Measurements from ENCODE around the gene TMEM9B.
A peak's percentile ranks its signal among the peaks of the same experiment; 100 is the strongest.

Gene TMEM9B

DNA sequence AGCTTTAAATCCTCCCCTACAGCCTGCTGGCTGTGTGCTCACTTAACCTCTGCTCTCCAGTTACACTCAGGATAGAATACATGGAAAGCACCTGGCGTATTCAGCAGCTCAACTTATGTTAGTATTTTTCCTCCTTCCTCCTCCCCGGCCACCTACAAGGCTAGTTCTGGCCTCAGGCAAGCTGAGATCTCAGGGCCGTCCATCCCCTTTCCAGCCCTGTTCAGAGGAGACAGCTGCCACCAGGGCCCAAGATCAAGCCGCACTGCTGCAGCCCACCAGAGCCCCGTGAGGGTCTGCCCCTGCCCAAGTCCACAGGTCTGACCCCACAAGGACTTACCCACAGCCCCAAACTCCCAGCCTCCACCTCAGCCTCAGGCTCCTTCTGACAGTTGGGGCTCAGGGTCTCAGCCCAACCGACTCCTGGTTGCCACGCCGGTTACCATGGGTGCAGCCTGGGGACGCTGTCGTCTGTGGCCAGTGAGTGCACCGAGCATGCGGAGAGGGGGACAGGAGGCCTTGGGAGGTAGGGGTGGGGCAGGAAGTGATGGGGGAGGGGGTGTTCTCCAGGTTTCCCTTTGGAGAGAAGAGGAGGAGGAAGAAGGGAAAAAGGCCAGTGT is 31.6 kb downstream of the TMEM9B start, which contains the start of gene C11orf16:
Gene C11orf16, minus strand, starts transcription at position 384 of the 617 bp plus-strand sequence. CDS start 639 bp downstream, outside the sequence.
- CTCF ChIA-PET, result interaction anchor here (1.0 kb wide), 1 partner anchor 16 kb away, joined by 3 read pairs; no protein-coding TSS in a partner anchor
- POLR2A ChIA-PET, result no interaction called here
- Histone ChIP-seq H3K27ac (ENCODE audit: insufficient read depth in 1 of 2, low read depth in 1 of 2, low read length in 2 of 2, poor library complexity in 1 of 2, severe bottlenecking in 2 of 2) (no peak within 1 kb of the TSS), H3K27me3 (replicated peaks in 2 of 5; ENCODE audit: control insufficient read depth in 4 of 5, insufficient read depth in 5 of 5, low read length in 4 of 5) (no peaks in the 10 kb centered on the region), H3K9me3 (ENCODE audit: control extremely low read depth in 1 of 5, control insufficient read depth in 4 of 5, insufficient read depth in 2 of 5, low read depth in 1 of 5, low read length in 4 of 5) (no peaks in the 10 kb centered on the region), H3K36me3 (ENCODE audit: control insufficient read depth in 4 of 4, insufficient read depth in 4 of 4, low read length in 3 of 4) (no peaks in the 10 kb centered on the region), H3K4me3 (ENCODE audit: control insufficient read depth in 1 of 7, extremely low read depth in 1 of 7, insufficient read depth in 4 of 7, low read depth in 2 of 7, low read length in 6 of 7) (no peak within 1 kb of the TSS), H3K4me1 (ENCODE audit: control extremely low read depth in 1 of 4, control insufficient read depth in 4 of 4, insufficient read depth in 4 of 4, low read length in 3 of 4) (peaks cover 0 to 5% (median 0%) of the 10 kb centered on the region in 4 experiments)
- 93% methylated on average over 6 of the region's 12 CpGs for WGBS (ENCODE audit: insufficient coverage)
- no peak for DNase-seq

DNA sequence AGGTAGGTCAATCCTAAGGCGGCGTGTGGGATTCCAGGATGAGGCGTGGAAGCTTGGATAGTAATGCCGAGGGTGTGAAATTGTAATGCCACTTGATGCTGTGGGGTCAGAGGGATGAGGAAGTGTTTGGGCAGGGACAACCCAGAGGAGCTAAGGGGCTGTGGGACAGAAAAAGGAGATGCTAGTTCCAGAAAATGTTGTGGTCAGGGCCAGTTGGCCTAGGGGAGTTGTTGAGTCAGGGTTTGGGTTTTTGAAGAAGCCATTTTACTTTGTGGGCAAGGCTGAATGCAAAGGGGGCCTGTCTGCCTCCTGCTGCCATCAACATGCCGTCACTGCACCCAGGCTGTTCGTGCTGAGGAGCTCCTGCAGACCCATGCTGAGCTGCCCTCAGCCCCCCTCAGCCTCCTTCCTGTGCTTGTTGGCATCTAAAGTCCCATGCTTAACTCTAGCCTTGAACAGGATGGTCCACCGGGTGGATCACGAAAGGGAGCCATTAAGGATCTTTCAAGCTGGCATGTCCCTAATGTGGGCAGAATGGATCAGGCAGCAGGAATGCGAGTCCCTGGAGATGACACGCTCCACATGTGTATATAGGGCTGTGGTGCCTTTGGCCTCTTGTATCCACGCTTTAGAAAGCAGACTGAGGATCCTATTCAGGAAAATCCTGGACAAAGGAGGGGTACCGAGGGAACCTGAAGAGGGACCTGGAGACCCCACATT is 33.6 kb downstream of the TMEM9B start:
- no peak overlapping the region for H3K27ac ChIP-seq (ENCODE audit: insufficient read depth in 1 of 2, low read depth in 1 of 2, low read length in 2 of 2, poor library complexity in 1 of 2, severe bottlenecking in 2 of 2)
- POLR2A ChIA-PET, result interaction anchor here (0.6 kb wide), 1 partner anchor 249 kb away, joined by 7 read pairs; no protein-coding TSS in a partner anchor

GRCh38 chr11:8928981-8929615 is 35.1 kb downstream of the TMEM9B start:
- ChIA-PET POLR2A (interaction anchor here (0.6 kb wide), 1 partner anchor 64 kb away, joined by 3 read pairs; no protein-coding TSS in a partner anchor), CTCF (interaction anchor here (2.9 kb wide), 1 partner anchor 14 kb away, joined by 10 read pairs; no protein-coding TSS in a partner anchor)
- WGBS (ENCODE audit: insufficient coverage), result 98% methylated on average over 9 of the region's 9 CpGs
- H3K9me3 ChIP-seq (ENCODE audit: control extremely low read depth in 1 of 5, control insufficient read depth in 4 of 5, insufficient read depth in 2 of 5, low read depth in 1 of 5, low read length in 4 of 5), result no peaks in the 10 kb centered on the region
- H3K4me3 ChIP-seq (ENCODE audit: control insufficient read depth in 1 of 7, extremely low read depth in 1 of 7, insufficient read depth in 4 of 7, low read depth in 2 of 7, low read length in 6 of 7), result no peak overlapping the region
- no peak for DNase-seq
- peaks cover 0 to 6% (median 2%) of the 10 kb centered on the region in 4 experiments for H3K36me3 ChIP-seq (ENCODE audit: control insufficient read depth in 4 of 4, insufficient read depth in 4 of 4, low read length in 3 of 4)
- no peak overlapping the region for H3K27ac ChIP-seq (ENCODE audit: insufficient read depth in 1 of 2, low read depth in 1 of 2, low read length in 2 of 2, poor library complexity in 1 of 2, severe bottlenecking in 2 of 2)
- no peaks in the 10 kb centered on the region for H3K27me3 ChIP-seq (replicated peaks in 2 of 5; ENCODE audit: control insufficient read depth in 4 of 5, insufficient read depth in 5 of 5, low read length in 4 of 5)
- peaks cover 0 to 5% (median 0%) of the 10 kb centered on the region in 4 experiments for H3K4me1 ChIP-seq (ENCODE audit: control extremely low read depth in 1 of 4, control insufficient read depth in 4 of 4, insufficient read depth in 4 of 4, low read length in 3 of 4)

More for the DNA sequence above, 33.6 kb downstream of the TMEM9B start:
- Histone ChIP-seq H3K27me3 (replicated peaks in 2 of 5; ENCODE audit: control insufficient read depth in 4 of 5, insufficient read depth in 5 of 5, low read length in 4 of 5) (no peaks in the 10 kb centered on the region), H3K9me3 (ENCODE audit: control extremely low read depth in 1 of 5, control insufficient read depth in 4 of 5, insufficient read depth in 2 of 5, low read depth in 1 of 5, low read length in 4 of 5) (no peaks in the 10 kb centered on the region), H3K36me3 (ENCODE audit: control insufficient read depth in 4 of 4, insufficient read depth in 4 of 4, low read length in 3 of 4) (no peaks in the 10 kb centered on the region), H3K4me3 (ENCODE audit: control insufficient read depth in 1 of 7, extremely low read depth in 1 of 7, insufficient read depth in 4 of 7, low read depth in 2 of 7, low read length in 6 of 7) (no peak overlapping the region), H3K4me1 (ENCODE audit: control extremely low read depth in 1 of 4, control insufficient read depth in 4 of 4, insufficient read depth in 4 of 4, low read length in 3 of 4) (peaks cover 0 to 5% (median 0%) of the 10 kb centered on the region in 4 experiments)
- peak in 2 of 3 donors; percentile 15 to 19 for DNase-seq
- 97% methylated on average over 12 of the region's 12 CpGs for WGBS (ENCODE audit: insufficient coverage)
- CTCF ChIA-PET, result interaction anchor here (2.9 kb wide), 1 partner anchor 16 kb away, joined by 10 read pairs; no protein-coding TSS in a partner anchor

- Histone ChIP-seq H3K36me3 (ENCODE audit: control insufficient read depth in 4 of 4, insufficient read depth in 4 of 4, low read length in 3 of 4) (peaks cover 0 to 6% (median 5%) of the 10 kb centered on the region in 4 experiments), H3K4me3 (ENCODE audit: control insufficient read depth in 1 of 7, extremely low read depth in 1 of 7, insufficient read depth in 4 of 7, low read depth in 2 of 7, low read length in 6 of 7) (no peak overlapping the region), H3K9me3 (ENCODE audit: control extremely low read depth in 1 of 5, control insufficient read depth in 4 of 5, insufficient read depth in 2 of 5, low read depth in 1 of 5, low read length in 4 of 5) (no peaks in the 10 kb centered on the region), H3K27ac (ENCODE audit: insufficient read depth in 1 of 2, low read depth in 1 of 2, low read length in 2 of 2, poor library complexity in 1 of 2, severe bottlenecking in 2 of 2) (no peak overlapping the region), H3K27me3 (replicated peaks in 2 of 5; ENCODE audit: control insufficient read depth in 4 of 5, insufficient read depth in 5 of 5, low read length in 4 of 5) (no peaks in the 10 kb centered on the region), H3K4me1 (ENCODE audit: control extremely low read depth in 1 of 4, control insufficient read depth in 4 of 4, insufficient read depth in 4 of 4, low read length in 3 of 4) (peaks cover 0 to 5% (median 0%) of the 10 kb centered on the region in 4 experiments)
- ChIA-PET CTCF (no interaction called here), POLR2A (no interaction called here)
- 100% methylated on average over 4 of the region's 4 CpGs for WGBS (ENCODE audit: insufficient coverage)
- DNase-seq, result no peak
Observed at GRCh38 chr11:8928205-8928604, 36.0 kb downstream of the TMEM9B start.

DNA sequence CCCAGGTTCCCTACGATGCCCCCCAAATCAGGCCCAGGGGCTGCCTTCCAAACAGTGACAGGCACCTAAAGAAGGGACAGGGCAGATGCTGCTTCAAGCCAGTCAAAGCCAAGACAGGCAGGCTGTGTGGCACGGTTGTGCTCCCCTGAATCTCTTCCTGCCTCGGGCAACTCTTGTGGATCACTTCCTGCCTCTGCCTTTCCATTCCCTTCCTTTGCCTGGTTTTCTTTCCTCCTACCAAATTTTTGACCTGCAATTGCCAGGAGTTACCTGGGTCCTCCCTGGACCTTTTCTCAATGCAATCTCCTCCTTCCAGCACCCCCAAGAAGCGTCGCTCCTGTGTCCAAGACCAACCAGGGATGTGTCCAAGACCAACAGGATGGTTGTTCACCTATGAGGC is 37.0 kb downstream of the TMEM9B start:
- DNase-seq, result no peak
- Histone ChIP-seq H3K36me3 (ENCODE audit: control insufficient read depth in 4 of 4, insufficient read depth in 4 of 4, low read length in 3 of 4) (peaks cover 0 to 15% (median 8%) of the 10 kb centered on the region in 4 experiments), H3K4me3 (ENCODE audit: control insufficient read depth in 1 of 7, extremely low read depth in 1 of 7, insufficient read depth in 4 of 7, low read depth in 2 of 7, low read length in 6 of 7) (no peak overlapping the region), H3K27me3 (replicated peaks in 2 of 5; ENCODE audit: control insufficient read depth in 4 of 5, insufficient read depth in 5 of 5, low read length in 4 of 5) (no peaks in the 10 kb centered on the region), H3K4me1 (ENCODE audit: control extremely low read depth in 1 of 4, control insufficient read depth in 4 of 4, insufficient read depth in 4 of 4, low read length in 3 of 4) (peaks cover 0 to 5% (median 0%) of the 10 kb centered on the region in 4 experiments), H3K27ac (ENCODE audit: insufficient read depth in 1 of 2, low read depth in 1 of 2, low read length in 2 of 2, poor library complexity in 1 of 2, severe bottlenecking in 2 of 2) (no peak overlapping the region), H3K9me3 (ENCODE audit: control extremely low read depth in 1 of 5, control insufficient read depth in 4 of 5, insufficient read depth in 2 of 5, low read depth in 1 of 5, low read length in 4 of 5) (no peaks in the 10 kb centered on the region)
- POLR2A ChIA-PET, result no interaction called here
- 93% methylated on average over 3 of the region's 5 CpGs for WGBS (ENCODE audit: insufficient coverage)
- CTCF ChIA-PET, result no interaction called here

DNA sequence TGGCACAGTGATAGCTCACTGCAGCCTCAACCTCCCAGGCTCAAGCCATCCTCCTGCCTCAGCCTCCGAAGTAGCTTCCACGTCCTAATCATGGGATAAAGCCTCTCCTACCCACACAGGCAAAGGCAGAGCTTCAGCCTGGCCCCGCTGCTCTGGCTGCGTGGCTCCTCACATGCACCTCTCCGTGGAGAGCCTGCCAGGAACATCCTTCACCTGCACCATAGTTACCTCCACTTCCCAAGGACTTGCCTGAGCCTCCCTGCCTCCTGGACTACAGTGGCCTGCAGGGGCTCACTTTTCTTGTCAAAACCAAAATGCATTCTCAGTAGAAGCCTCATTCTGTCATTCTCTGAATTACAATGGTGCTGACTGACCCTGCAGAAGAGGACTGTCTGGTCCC is 38.0 kb downstream of the TMEM9B start:
- CTCF ChIA-PET, result interaction anchor here (1.0 kb wide), 2 partner anchors 12 to 33 kb away, joined by 3 to 5 read pairs; no protein-coding TSS in a partner anchor

More for the DNA sequence above, 38.0 kb downstream of the TMEM9B start:
- peaks cover 0 to 5% (median 0%) of the 10 kb centered on the region in 4 experiments for H3K4me1 ChIP-seq (ENCODE audit: control extremely low read depth in 1 of 4, control insufficient read depth in 4 of 4, insufficient read depth in 4 of 4, low read length in 3 of 4)
- WGBS (ENCODE audit: insufficient coverage), result 100% methylated on average over 5 of the region's 5 CpGs
- DNase-seq, result no peak
- H3K36me3 ChIP-seq (ENCODE audit: control insufficient read depth in 4 of 4, insufficient read depth in 4 of 4, low read length in 3 of 4), result peaks cover 0 to 25% (median 17%) of the 10 kb centered on the region in 4 experiments
- H3K9me3 ChIP-seq (ENCODE audit: control extremely low read depth in 1 of 5, control insufficient read depth in 4 of 5, insufficient read depth in 2 of 5, low read depth in 1 of 5, low read length in 4 of 5), result no peaks in the 10 kb centered on the region
- H3K27me3 ChIP-seq (replicated peaks in 2 of 5; ENCODE audit: control insufficient read depth in 4 of 5, insufficient read depth in 5 of 5, low read length in 4 of 5), result no peaks in the 10 kb centered on the region
- no peak overlapping the region for H3K4me3 ChIP-seq (ENCODE audit: control insufficient read depth in 1 of 7, extremely low read depth in 1 of 7, insufficient read depth in 4 of 7, low read depth in 2 of 7, low read length in 6 of 7)
- POLR2A ChIA-PET, result no interaction called here
- H3K27ac ChIP-seq (ENCODE audit: insufficient read depth in 1 of 2, low read depth in 1 of 2, low read length in 2 of 2, poor library complexity in 1 of 2, severe bottlenecking in 2 of 2), result no peak overlapping the region

Measured in common myeloid progenitor, CD34-positive (primary cell).